ENCODE results near the gene RPL9. TPM values are rescaled to one million over a fixed set of nuclear protein-coding genes. Genes with fewer than 3 reads are reported as not detected.
"Not testable (repeated sequence)": the region's sequence is repeated elsewhere in the genome, so short reads cannot be mapped to it uniquely, and the experiment has no call there.

The RPL9 gene
- polyA plus RNA-seq, 2 donors = 1,586 to 1,928 TPM

GRCh38 chr4:39429476-39430334 is 29.0 kb downstream of the RPL9 start:
- Histone ChIP-seq H3K36me3 (ENCODE audit: control insufficient read depth in 2 of 2, insufficient read depth in 2 of 2, low read length in 1 of 2) (no peaks in the 10 kb centered on the region), H3K27ac (ENCODE audit: low read depth in 2 of 2, low read length in 1 of 2) (no peak overlapping the region), H3K4me1 (ENCODE audit: control insufficient read depth in 2 of 2, insufficient read depth in 2 of 2, low read length in 1 of 2) (no peaks in the 10 kb centered on the region), H3K4me3 (ENCODE audit: low read depth in 1 of 2, low read length in 2 of 2) (no peak overlapping the region), H3K9me3 (ENCODE audit: control insufficient read depth in 2 of 2, insufficient read depth in 1 of 2, low read depth in 1 of 2, low read length in 1 of 2) (no peaks in the 10 kb centered on the region), H3K27me3 (ENCODE audit: control insufficient read depth in 1 of 2, insufficient read depth in 2 of 2, low read length in 2 of 2) (no peaks in the 10 kb centered on the region)
- WGBS, 2 donors = 76 to 77% methylated on average over 4 of the region's 4 CpGs

GRCh38 chr4:39427520-39428114 is 31.1 kb downstream of the RPL9 start:
- Histone ChIP-seq H3K36me3 (ENCODE audit: control insufficient read depth in 2 of 2, insufficient read depth in 2 of 2, low read length in 1 of 2) (no peaks in the 10 kb centered on the region), H3K9me3 (ENCODE audit: control insufficient read depth in 2 of 2, insufficient read depth in 1 of 2, low read depth in 1 of 2, low read length in 1 of 2) (no peaks in the 10 kb centered on the region), H3K4me1 (ENCODE audit: control insufficient read depth in 2 of 2, insufficient read depth in 2 of 2, low read length in 1 of 2) (no peaks in the 10 kb centered on the region), H3K4me3 (ENCODE audit: low read depth in 1 of 2, low read length in 2 of 2) (peak overlapping the region in 1 of 2 donors; percentile 23), H3K27ac (ENCODE audit: low read depth in 2 of 2, low read length in 1 of 2) (peak overlapping the region in 1 of 2 donors; percentile 38), H3K27me3 (ENCODE audit: control insufficient read depth in 1 of 2, insufficient read depth in 2 of 2, low read length in 2 of 2) (no peaks in the 10 kb centered on the region)
- 43 to 58% methylated on average over 10 of the region's 10 CpGs for WGBS, 2 donors

- WGBS, 2 donors = 67 to 68% methylated on average over 1 of the region's 1 CpG
- H3K27me3 ChIP-seq (ENCODE audit: control insufficient read depth in 1 of 2, insufficient read depth in 2 of 2, low read length in 2 of 2) = no peaks in the 10 kb centered on the region
- no peaks in the 10 kb centered on the region for H3K9me3 ChIP-seq (ENCODE audit: control insufficient read depth in 2 of 2, insufficient read depth in 1 of 2, low read depth in 1 of 2, low read length in 1 of 2)
- H3K36me3 ChIP-seq (ENCODE audit: control insufficient read depth in 2 of 2, insufficient read depth in 2 of 2, low read length in 1 of 2) = no peaks in the 10 kb centered on the region
- no peak overlapping the region for H3K4me3 ChIP-seq (ENCODE audit: low read depth in 1 of 2, low read length in 2 of 2)
- no peaks in the 10 kb centered on the region for H3K4me1 ChIP-seq (ENCODE audit: control insufficient read depth in 2 of 2, insufficient read depth in 2 of 2, low read length in 1 of 2)
- no peak overlapping the region for H3K27ac ChIP-seq (ENCODE audit: low read depth in 2 of 2, low read length in 1 of 2)
Observed at GRCh38 chr4:39426728-39427127, 32.0 kb downstream of the RPL9 start.

- not testable (repeated sequence) for H3K9me3 ChIP-seq (ENCODE audit: control insufficient read depth in 2 of 2, insufficient read depth in 1 of 2, low read depth in 1 of 2, low read length in 1 of 2); H3K4me1 ChIP-seq (ENCODE audit: control insufficient read depth in 2 of 2, insufficient read depth in 2 of 2, low read length in 1 of 2); H3K36me3 ChIP-seq (ENCODE audit: control insufficient read depth in 2 of 2, insufficient read depth in 2 of 2, low read length in 1 of 2); H3K27ac ChIP-seq (ENCODE audit: low read depth in 2 of 2, low read length in 1 of 2); H3K4me3 ChIP-seq (ENCODE audit: low read depth in 1 of 2, low read length in 2 of 2); H3K27me3 ChIP-seq (ENCODE audit: control insufficient read depth in 1 of 2, insufficient read depth in 2 of 2, low read length in 2 of 2)
- 73 to 89% methylated on average over 1 of the region's 1 CpG for WGBS, 2 donors
Observed at GRCh38 chr4:39425297-39425696, 33.4 kb downstream of the RPL9 start.

- H3K27ac ChIP-seq (ENCODE audit: low read depth in 2 of 2, low read length in 1 of 2) = no peak overlapping the region
- no peaks in the 10 kb centered on the region for H3K4me1 ChIP-seq (ENCODE audit: control insufficient read depth in 2 of 2, insufficient read depth in 2 of 2, low read length in 1 of 2)
- H3K36me3 ChIP-seq (ENCODE audit: control insufficient read depth in 2 of 2, insufficient read depth in 2 of 2, low read length in 1 of 2) = no peaks in the 10 kb centered on the region
- H3K4me3 ChIP-seq (ENCODE audit: low read depth in 1 of 2, low read length in 2 of 2) = no peak overlapping the region
- 88% methylated on average over 3 of the region's 3 CpGs for WGBS, 2 donors
- H3K27me3 ChIP-seq (ENCODE audit: control insufficient read depth in 1 of 2, insufficient read depth in 2 of 2, low read length in 2 of 2) = no peaks in the 10 kb centered on the region
- H3K9me3 ChIP-seq (ENCODE audit: control insufficient read depth in 2 of 2, insufficient read depth in 1 of 2, low read depth in 1 of 2, low read length in 1 of 2) = no peaks in the 10 kb centered on the region
Observed at GRCh38 chr4:39422247-39422646, 36.5 kb downstream of the RPL9 start.

GRCh38 chr4:39415678-39416283 is 42.9 kb downstream of the RPL9 start:
- Histone ChIP-seq H3K27ac (ENCODE audit: low read depth in 2 of 2, low read length in 1 of 2) (no peak overlapping the region), H3K4me3 (ENCODE audit: low read depth in 1 of 2, low read length in 2 of 2) (no peak overlapping the region), H3K27me3 (ENCODE audit: control insufficient read depth in 1 of 2, insufficient read depth in 2 of 2, low read length in 2 of 2) (no peaks in the 10 kb centered on the region), H3K9me3 (ENCODE audit: control insufficient read depth in 2 of 2, insufficient read depth in 1 of 2, low read depth in 1 of 2, low read length in 1 of 2) (no peaks in the 10 kb centered on the region), H3K36me3 (ENCODE audit: control insufficient read depth in 2 of 2, insufficient read depth in 2 of 2, low read length in 1 of 2) (no peaks in the 10 kb centered on the region), H3K4me1 (ENCODE audit: control insufficient read depth in 2 of 2, insufficient read depth in 2 of 2, low read length in 1 of 2) (no peaks in the 10 kb centered on the region)
- WGBS, 2 donors = 51 to 58% methylated on average over 2 of the region's 2 CpGs

- H3K9me3 ChIP-seq (ENCODE audit: control insufficient read depth in 2 of 2, insufficient read depth in 1 of 2, low read depth in 1 of 2, low read length in 1 of 2); H3K36me3 ChIP-seq (ENCODE audit: control insufficient read depth in 2 of 2, insufficient read depth in 2 of 2, low read length in 1 of 2); H3K27me3 ChIP-seq (ENCODE audit: control insufficient read depth in 1 of 2, insufficient read depth in 2 of 2, low read length in 2 of 2); H3K4me1 ChIP-seq (ENCODE audit: control insufficient read depth in 2 of 2, insufficient read depth in 2 of 2, low read length in 1 of 2); H3K4me3 ChIP-seq (ENCODE audit: low read depth in 1 of 2, low read length in 2 of 2); H3K27ac ChIP-seq (ENCODE audit: low read depth in 2 of 2, low read length in 1 of 2): not testable (repeated sequence)
- 89 to 91% methylated on average over 8 of the region's 8 CpGs for WGBS, 2 donors
Observed at GRCh38 chr4:39411561-39411960, 47.2 kb downstream of the RPL9 start.

GRCh38 chr4:39410415-39410814 is 48.3 kb downstream of the RPL9 start:
- Histone ChIP-seq H3K27ac (ENCODE audit: low read depth in 2 of 2, low read length in 1 of 2) (no peak overlapping the region), H3K36me3 (ENCODE audit: control insufficient read depth in 2 of 2, insufficient read depth in 2 of 2, low read length in 1 of 2) (no peaks in the 10 kb centered on the region), H3K27me3 (ENCODE audit: control insufficient read depth in 1 of 2, insufficient read depth in 2 of 2, low read length in 2 of 2) (peaks cover 0 to 2% of the 10 kb centered on the region in 2 donors), H3K4me1 (ENCODE audit: control insufficient read depth in 2 of 2, insufficient read depth in 2 of 2, low read length in 1 of 2) (no peaks in the 10 kb centered on the region), H3K4me3 (ENCODE audit: low read depth in 1 of 2, low read length in 2 of 2) (no peak overlapping the region), H3K9me3 (ENCODE audit: control insufficient read depth in 2 of 2, insufficient read depth in 1 of 2, low read depth in 1 of 2, low read length in 1 of 2) (no peaks in the 10 kb centered on the region)
- WGBS, 2 donors = 52 to 58% methylated on average over 5 of the region's 5 CpGs

GRCh38 chr4:39407584-39407885 is 51.2 kb downstream of the RPL9 start:
- no peaks in the 10 kb centered on the region for H3K9me3 ChIP-seq (ENCODE audit: control insufficient read depth in 2 of 2, insufficient read depth in 1 of 2, low read depth in 1 of 2, low read length in 1 of 2)
- 55 to 65% methylated on average over 1 of the region's 1 CpG for WGBS, 2 donors
- no peaks in the 10 kb centered on the region for H3K36me3 ChIP-seq (ENCODE audit: control insufficient read depth in 2 of 2, insufficient read depth in 2 of 2, low read length in 1 of 2)
- H3K27ac ChIP-seq (ENCODE audit: low read depth in 2 of 2, low read length in 1 of 2) = no peak overlapping the region
- H3K4me1 ChIP-seq (ENCODE audit: control insufficient read depth in 2 of 2, insufficient read depth in 2 of 2, low read length in 1 of 2) = no peaks in the 10 kb centered on the region
- peaks cover 0 to 2% of the 10 kb centered on the region in 2 donors for H3K27me3 ChIP-seq (ENCODE audit: control insufficient read depth in 1 of 2, insufficient read depth in 2 of 2, low read length in 2 of 2)
- H3K4me3 ChIP-seq (ENCODE audit: low read depth in 1 of 2, low read length in 2 of 2) = no peak overlapping the region
